HuH-7.5 (cell line): Measurements from ENCODE around the gene SLC19A1.

Experiments used
- DNase-seq: peaks from one replicate; pipeline ENCODE4 v3.0.0; 2011; ENCODE audit warnings: low spot score

The SLC19A1 gene

DNA sequence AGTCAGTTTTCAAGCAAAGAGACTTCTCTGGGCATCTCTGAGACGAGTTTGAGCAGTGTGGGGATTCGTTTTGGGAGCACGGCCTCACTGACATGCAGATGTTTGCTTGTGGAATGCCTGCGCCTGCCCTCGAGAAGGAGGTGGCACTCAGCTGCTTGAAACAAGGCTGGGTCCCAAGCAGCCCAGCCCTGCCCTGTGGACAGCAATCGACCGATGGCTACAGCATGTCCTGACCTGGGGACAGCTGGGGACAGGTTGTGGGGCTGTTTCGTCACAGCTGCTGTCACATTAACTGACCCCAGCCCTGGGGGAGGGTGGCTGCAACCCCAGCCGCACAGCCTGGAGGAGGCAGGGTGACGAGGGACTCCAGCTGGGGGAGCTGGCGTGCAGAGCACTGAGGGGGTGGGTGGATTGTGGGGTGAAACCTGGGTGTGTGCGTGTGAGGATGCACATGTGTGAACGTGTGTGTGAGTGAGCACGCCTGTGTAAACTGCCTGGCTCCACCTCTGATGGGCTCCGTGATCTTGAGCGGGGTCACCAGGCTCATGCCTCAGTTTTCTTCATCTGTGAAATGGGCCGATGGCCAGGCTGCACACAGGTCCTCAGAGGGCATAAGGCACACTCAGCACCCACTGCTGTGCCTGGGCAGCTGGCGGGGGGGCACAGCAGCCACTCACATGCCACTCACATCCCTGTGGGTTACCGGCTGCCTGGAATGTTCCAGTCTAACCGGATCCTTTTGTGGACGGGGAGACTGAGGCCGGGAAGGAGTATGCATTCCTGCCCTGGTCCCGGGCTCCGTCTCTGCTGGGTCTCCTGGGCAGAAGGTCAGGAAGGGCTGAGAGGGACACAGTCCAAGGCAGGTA, 87.9 kb downstream of the SLC19A1 start:
- peak; percentile 90 for DNase-seq

DNA sequence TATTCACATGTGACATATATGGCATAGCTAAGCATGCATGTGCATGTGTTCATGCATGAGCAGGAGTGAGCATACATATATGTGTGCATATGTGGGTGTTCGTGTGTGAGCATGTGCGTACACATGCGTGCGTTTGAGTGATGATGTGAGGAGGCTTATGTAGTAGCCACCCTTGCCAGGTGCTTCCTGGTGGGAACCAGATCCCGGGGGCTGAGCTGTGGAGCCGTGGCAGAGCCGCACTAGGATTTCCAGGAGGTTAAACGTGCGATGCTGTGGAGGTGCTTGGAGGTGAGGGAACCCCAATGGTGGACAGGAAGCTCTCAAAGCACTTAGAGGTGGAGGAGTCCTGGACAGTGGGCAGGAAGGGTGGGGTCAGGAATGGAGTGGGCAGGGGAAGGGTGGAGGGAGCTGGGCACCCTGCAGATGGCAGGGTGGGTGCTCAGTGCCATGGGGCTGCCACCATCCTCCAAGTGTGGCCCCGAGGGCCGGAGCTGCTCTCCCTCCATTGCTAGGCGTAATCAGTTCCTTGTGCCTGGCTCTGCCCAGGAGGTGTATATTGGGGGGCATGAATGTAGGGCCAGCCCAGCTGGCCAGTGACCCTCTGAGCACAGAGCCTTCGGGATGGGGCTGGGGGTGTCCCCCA, 88.8 kb downstream of the SLC19A1 start:
- DNase-seq, result no peak

DNA sequence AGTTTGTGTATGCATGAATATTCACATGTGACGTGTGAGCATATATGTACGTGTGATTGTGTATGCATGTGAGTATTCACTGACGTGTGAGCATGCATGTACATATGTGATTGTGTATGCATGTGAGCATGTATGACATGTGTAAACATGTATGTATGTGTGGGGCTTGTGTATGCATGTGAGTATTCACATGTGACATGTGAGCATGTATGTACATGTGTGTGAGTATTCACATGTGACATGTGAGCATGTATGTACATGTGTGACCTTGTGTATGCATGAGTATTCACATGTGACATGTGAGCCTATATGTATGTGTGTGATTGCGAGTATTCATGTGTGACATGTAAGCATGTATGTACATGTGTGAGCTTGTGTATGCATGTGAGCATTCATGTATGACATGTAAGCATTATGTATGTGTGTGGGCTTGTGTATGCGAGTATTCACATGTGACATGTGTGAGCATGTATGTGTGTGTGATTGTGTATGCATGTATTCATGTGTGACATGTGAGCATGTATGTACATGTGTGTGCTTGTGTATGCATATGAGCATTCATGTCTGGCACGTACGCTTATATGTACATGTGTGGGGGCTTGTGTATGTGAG, 89.4 kb downstream of the SLC19A1 start:
- DNase-seq, result no peak

DNA sequence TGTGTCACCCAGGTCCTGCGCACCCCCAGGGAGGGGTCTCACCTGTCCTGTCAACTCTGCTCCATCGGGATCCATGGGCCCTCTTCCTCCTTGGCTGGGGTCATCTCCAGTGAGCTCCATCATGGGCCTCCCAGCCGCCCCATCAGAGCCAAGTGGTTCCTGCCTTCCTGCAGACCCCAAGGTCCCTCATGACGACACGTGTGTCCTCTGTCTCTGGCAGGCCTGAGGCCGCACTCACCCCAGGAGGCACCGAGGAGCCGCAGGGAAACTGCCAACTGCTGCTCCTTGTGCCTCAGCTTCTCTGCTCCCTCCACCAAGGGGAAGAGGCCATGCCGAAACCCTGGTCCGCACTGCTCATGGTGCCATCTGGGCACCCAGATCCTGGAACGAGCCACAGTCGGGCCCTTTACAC, 90.5 kb downstream of the SLC19A1 start:
- DNase-seq, result no peak

DNA sequence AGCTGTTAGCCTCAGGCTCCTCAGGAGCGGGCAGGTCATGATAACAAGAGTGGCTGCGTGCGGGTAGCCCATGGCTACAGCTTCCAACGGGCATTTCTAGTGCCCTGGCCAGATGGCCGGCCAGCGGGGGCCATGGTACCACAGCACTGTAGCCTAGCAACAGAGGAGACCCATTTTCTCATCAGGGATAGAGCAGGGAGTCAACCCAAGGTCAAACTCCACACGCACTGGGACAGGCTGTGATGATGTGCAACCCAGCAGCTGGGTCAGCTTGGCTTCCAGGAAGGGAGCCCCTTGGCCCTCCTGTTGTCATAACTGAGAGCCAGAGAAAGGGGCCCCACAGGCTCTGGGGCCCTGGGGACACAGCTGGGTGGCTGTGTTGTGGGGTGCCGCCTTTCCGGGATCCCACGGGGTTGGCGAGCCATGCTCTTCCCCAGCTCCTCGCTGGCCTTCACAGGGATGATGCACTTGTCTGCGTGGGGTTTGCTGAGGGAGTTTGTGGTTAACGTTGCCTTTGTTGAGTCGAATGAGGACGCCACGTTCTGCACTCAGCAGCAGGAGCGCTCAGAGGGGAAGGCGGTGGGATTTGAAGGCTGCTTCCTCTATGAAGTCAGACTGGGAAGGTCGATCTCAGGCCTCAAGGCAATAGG, 91.0 kb downstream of the SLC19A1 start:
- DNase-seq, result no peak

DNA sequence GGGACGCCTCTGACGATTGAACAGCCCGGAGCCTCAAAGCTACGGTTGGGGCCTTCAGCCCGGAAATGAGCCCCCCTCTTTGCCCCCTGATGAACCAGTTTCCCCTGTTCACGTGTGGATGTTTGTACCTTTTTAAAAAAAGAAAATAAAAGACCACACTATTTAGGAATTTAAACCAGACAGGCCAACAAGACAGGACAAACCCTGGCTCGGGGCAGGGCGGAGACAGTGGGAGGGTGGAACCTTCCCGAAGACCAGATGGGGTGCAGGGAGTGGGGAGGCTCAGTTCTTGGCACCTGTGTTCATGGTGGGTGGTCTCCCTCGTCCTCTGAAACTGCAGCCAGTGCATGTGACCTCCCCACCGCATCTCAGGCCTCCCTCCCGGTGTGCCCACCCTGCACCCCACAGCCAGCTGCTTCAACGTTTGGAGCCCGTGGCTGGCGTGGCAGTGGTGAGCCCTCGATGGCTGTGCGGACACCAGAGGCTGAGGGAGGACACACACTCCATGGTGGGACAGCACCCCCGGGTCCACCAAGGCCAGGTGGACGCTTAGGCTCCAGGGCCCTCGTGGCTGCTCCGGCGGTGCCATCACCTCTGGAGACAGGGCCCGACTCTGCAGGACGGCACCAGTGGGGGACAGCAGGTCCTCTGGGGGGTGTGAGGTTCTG, 91.7 kb downstream of the SLC19A1 start:
- no peak for DNase-seq

DNA sequence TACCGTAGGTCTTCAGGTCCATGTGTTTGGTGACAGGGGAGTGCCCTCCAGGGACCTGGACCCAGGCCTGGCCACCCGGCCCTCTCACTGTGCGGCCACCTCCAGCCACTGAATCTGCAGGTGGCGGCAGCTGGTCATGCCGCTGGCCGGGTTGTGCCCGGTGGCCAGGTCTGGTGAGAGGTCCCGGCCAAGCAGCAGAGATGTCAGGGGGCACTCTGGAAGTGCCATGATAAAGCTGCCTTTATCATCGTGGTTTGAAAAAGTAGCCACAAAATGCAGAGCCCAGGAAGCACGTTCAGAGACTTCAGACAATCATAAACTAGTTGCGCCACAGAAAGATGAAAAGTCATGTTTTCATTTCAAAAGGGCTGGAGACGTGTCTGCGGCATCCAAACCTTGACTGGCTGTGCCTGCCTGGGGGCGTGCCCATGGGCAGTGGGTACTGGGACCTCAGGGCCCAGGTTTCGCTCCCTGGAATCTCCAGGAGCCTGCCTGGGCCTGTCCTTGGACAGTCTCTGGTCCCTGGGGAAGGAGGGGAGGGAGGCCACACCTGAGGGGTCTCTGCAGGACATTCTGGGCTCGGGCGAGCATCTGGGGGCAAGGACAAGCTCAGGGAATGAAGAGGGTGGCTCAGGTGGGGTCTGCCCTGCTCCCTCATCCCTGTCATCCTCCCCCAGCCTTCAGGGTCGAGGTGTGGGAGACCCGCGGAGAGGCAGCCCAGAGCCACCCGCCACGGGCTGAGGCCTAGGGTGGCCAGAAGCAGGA, 92.4 kb downstream of the SLC19A1 start:
- no peak for DNase-seq

DNA sequence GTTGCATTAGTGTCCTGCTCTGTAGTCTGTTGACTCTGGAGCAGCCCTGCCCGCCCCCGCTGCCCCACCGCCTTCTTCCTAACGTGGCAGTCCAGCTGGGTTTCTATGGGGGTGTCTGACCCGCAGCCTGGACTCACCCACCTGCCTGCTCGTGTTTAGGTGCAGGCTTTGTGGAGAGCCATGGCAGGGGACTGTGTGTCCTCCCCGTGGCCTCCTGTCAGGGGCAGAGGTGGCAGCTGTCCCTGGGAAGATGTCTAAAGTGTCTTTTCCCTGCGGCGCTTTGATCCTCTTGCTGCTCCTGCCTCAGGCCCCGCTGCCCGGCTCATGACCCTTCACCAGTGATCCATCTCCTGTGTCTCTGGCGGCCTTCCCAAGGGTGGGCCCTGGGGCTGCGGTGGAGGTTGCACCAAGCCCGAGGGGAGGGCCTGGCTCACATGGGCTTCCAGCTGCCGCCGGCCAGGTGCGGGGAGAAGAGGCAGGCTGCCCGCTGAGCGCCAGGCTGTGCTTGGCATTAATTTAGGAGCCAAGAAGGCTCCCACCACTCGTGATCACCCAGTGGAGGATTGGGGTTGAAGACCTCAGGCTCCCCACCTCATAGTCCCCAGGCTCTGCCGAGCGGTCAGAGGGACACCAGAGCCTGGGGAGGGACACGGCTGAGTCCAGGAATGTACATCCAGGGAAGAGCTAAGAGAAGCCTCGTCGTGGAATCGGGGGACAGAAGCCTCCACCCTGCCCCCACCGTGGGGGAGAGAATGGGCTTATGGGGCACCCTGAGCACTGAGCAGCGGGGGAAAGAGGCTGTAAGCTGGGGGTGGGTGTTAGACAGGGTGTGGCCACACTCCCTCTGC, 93.2 kb downstream of the SLC19A1 start:
- DNase-seq, result no peak

DNA sequence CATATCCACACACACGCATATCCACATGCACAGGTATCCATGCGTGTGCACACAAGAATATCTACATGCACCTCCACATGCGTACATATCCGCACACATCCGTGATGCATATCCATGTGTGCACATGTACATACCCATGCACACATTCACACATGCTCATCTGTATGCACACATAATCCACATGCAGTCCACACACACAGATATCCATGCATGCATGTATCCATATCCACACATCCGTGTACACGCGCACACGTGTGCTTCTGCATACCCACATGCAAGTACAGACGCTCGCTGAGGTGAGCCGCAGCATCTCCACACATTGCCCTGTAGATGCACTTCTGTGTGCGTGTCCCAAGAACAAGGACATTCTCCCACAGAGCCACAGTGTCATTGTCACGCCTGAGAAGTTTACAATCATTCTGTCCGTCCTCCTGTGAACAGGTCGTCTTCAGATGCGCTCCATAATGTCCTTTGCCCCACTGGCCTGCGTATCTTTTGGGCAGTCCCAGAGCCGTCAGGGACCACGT, 93.9 kb downstream of the SLC19A1 start:
- no peak for DNase-seq
